Gastrocnemius medialis (tissue), 4 donors: ENCODE results near the gene GALP.

Experiments used
- CTCF ChIP-seq, 5 experiments: fragments of 450-650 bp in 3 of 5; fragments of 200-600 bp in 2 of 5; sonication (generic) in 2 of 5; IDR thresholded peaks in 4 of 5; conservative IDR thresholded peaks in 1 of 5; 1 replicate in 4 of 5; 2 replicates in 1 of 5; pipeline ENCODE4 v1.5.1; 2016 to 2019; ENCODE audit warnings: antibody characterized with exemption in 5 of 5, mild to moderate bottlenecking in 3 of 5, moderate library complexity in 3 of 5
- POLR2A ChIP-seq, 2 donors: fragments of 450-650 bp; IDR thresholded peaks; one replicate each; pipeline ENCODE4 v1.6.1; 2017; ENCODE audit warnings: antibody characterized with exemption in 2 of 2, mild to moderate bottlenecking in 2 of 2, moderate library complexity in 2 of 2

- TF ChIP-seq CTCF (IDR thresholded peaks at IDR 0.05 in 4 of 5, conservative IDR thresholded peaks at IDR 0.05 in 1 of 5) (no peak), POLR2A (IDR thresholded peaks at IDR 0.05) (no peak)
Measured at GRCh38 chr19:56174086-56174485, 1.7 kb upstream of the GALP start.
